Fibroblast of lung (primary cell): ENCODE measurements around the gene DLGAP4. TPM values are rescaled to one million over a fixed set of nuclear protein-coding genes. Genes with fewer than 3 reads are reported as not detected.

ENCODE experiments used
- DNase-seq, 2 donors: peaks; one replicate each; pipeline versions ENCODE4 v3.0.0 to v3.0.0-alpha.2; 2010; ENCODE audit warnings: low read depth in 2 of 2
- H2AFZ ChIP-seq: 2 replicates; pipeline ENCODE4 v1.5.1; 2012; ENCODE audit warnings: low read length, control low read depth, inconsistent platforms
- H3K27ac ChIP-seq: 2 replicates; pipeline ENCODE4 v1.5.1; 2011; ENCODE audit warnings: low read length, control low read depth; ENCODE audit not compliant: insufficient read depth
- H3K27me3 ChIP-seq: 2 replicates; pipeline ENCODE4 v1.5.1; 2011; ENCODE audit warnings: mild to moderate bottlenecking, low read length; ENCODE audit not compliant: control insufficient read depth, insufficient read depth
- H3K36me3 ChIP-seq: 2 replicates; pipeline ENCODE4 v1.5.1; 2011; ENCODE audit warnings: low read length; ENCODE audit not compliant: control insufficient read depth, insufficient read depth
- H3K4me1 ChIP-seq: 2 replicates; pipeline ENCODE4 v1.5.1; 2011; ENCODE audit warnings: low read length; ENCODE audit not compliant: control insufficient read depth, insufficient read depth; ENCODE audit errors: extremely low read depth
- H3K4me2 ChIP-seq: 2 replicates; pipeline ENCODE4 v1.5.1; 2011; ENCODE audit warnings: low read length, control low read depth; ENCODE audit not compliant: insufficient read depth; ENCODE audit errors: extremely low read depth
- H3K4me3 ChIP-seq, 4 experiments: fragments of 200-600 bp in 1 of 4; sonication (generic) in 1 of 4; replicated peaks in 1 of 4; 2 replicates each; pipeline ENCODE4 v1.5.1; 2011 to 2016; ENCODE audit warnings: low read length in 4 of 4, low read depth in 3 of 4, mild to moderate bottlenecking in 3 of 4, control low read depth in 2 of 4, inconsistent platforms in 1 of 4, mixed read lengths in 1 of 4; ENCODE audit not compliant: insufficient read depth in 1 of 4; ENCODE audit errors: control extremely low read depth in 1 of 4
- H3K79me2 ChIP-seq: 2 replicates; pipeline ENCODE4 v1.5.1; 2012; ENCODE audit warnings: mild to moderate bottlenecking, low read length, inconsistent platforms; ENCODE audit not compliant: control insufficient read depth, insufficient read depth
- H3K9ac ChIP-seq: 2 replicates; pipeline ENCODE4 v1.5.1; 2011; ENCODE audit warnings: mild to moderate bottlenecking, low read length, control low read depth; ENCODE audit not compliant: insufficient read depth
- H3K9me3 ChIP-seq: 2 replicates; pipeline ENCODE4 v1.5.1; 2012; ENCODE audit warnings: low read depth, low read length; ENCODE audit not compliant: control insufficient read depth, insufficient read depth
- H4K20me1 ChIP-seq: 2 replicates; pipeline ENCODE4 v1.5.1; 2011; ENCODE audit warnings: low read length; ENCODE audit not compliant: control insufficient read depth, insufficient read depth; ENCODE audit errors: extremely low read depth
- EZH2 ChIP-seq: IDR thresholded peaks from 2 replicates; pipeline ENCODE4 v1.5.1; 2012; ENCODE audit warnings: low read length, control low read depth, mild to moderate bottlenecking; ENCODE audit errors: missing control alignments
- polyA plus RNA-seq, 2 donors: library from polyadenylated mRNA; depleted of rRNA in 1 of 2; stranded (reverse) in 1 of 2; unstranded in 1 of 2; fragments of >200 nt; gene quantifications; 2 replicates each; pipeline ENCODE4 v1.2.1, GENCODE V29; 2011 to 2012; ENCODE audit warnings: missing spikeins in 1 of 2
- total RNA-seq: library from RNA; depleted of rRNA; stranded (reverse); fragments of >200 nt; gene quantifications from 2 replicates; pipeline ENCODE4 v1.2.1, GENCODE V29; 2014
- TF ChIP-seq, protein P1 (sequence below), 2 donors: IDR thresholded peaks in 1 of 2; conservative IDR thresholded peaks in 1 of 2; 1 replicate in 1 of 2; 2 replicates in 1 of 2; pipeline ENCODE4 v1.5.1; 2011 to 2012; ENCODE audit warnings: low read length in 2 of 2, control low read depth in 1 of 2, inconsistent platforms in 1 of 2, low read depth in 1 of 2, mild to moderate bottlenecking in 1 of 2

Gene DLGAP4
- total and polyA plus RNA-seq, 2 donors (not counting 1 experiment from before 2014, with no cell fraction given) = 25.9 to 26.9 TPM

DNA sequence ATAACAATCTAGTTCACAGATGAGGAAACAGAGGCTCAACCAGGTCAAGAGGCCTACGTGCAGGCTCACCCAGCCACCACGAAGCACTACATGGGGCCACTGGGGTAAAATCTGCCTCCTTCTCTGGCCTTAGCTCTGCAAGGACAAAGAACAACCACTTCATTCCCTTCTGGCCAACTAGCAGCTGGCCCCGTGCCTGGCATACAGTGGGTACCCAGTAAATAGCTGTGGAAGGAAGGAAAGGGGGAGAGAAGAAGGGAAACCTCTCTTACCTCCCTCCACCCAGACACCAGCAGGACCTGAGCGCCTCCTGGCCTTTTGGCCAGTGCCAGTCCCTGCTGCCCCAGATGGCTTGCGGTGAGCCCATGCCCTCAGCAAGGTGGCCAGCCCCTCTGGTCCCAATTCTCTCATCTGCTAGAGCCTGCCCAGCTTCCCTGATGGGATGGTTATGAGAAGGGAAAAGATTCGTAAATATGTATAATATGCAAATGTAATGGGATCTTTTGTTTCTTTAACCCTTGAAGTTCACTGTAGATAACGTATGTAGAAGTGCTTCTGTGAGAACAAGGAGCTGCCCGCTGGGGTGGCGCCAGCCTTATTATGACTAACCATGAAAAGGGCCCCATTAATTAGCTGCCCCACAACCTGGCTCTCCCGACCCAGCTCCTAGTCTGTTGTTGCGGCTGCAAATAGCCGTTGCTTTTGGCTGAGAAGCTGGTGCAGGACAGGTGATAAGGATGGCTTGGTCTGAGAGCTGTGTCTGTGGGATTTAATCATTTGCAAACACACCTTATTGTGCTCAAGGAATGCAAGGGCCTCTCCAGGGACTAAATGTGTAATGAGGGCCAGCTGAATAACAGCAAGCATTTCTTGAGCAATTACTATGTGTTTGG lies 62.0 kb downstream of the DLGAP4 start:
- Histone ChIP-seq H3K9me3 (no peaks in the 10 kb centered on the region), H3K4me3 (no peak overlapping the region), H2AFZ (no peak overlapping the region), H3K27me3 (peaks cover 6% of the 10 kb centered on the region), H3K4me1 (no peaks in the 10 kb centered on the region), H3K4me2 (no peak overlapping the region), H4K20me1 (no peaks in the 10 kb centered on the region), H3K9ac (no peak overlapping the region), H3K27ac (no peak overlapping the region), H3K36me3 (no peaks in the 10 kb centered on the region), H3K79me2 (no peaks in the 10 kb centered on the region)
- DNase-seq = no peak
- TF ChIP-seq, protein P1, sequence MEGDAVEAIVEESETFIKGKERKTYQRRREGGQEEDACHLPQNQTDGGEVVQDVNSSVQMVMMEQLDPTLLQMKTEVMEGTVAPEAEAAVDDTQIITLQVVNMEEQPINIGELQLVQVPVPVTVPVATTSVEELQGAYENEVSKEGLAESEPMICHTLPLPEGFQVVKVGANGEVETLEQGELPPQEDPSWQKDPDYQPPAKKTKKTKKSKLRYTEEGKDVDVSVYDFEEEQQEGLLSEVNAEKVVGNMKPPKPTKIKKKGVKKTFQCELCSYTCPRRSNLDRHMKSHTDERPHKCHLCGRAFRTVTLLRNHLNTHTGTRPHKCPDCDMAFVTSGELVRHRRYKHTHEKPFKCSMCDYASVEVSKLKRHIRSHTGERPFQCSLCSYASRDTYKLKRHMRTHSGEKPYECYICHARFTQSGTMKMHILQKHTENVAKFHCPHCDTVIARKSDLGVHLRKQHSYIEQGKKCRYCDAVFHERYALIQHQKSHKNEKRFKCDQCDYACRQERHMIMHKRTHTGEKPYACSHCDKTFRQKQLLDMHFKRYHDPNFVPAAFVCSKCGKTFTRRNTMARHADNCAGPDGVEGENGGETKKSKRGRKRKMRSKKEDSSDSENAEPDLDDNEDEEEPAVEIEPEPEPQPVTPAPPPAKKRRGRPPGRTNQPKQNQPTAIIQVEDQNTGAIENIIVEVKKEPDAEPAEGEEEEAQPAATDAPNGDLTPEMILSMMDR (conservative IDR thresholded peaks at IDR 0.05 in 1 of 2, IDR thresholded peaks at IDR 0.05 in 1 of 2; ENCODE audit: low read depth in 1 of 2, low read length in 2 of 2) = no peak
- no peak for TF ChIP-seq EZH2

- no peak for DNase-seq
- Histone ChIP-seq H3K9ac (no peak overlapping the region), H3K79me2 (no peaks in the 10 kb centered on the region), H3K4me2 (no peak overlapping the region), H3K36me3 (no peaks in the 10 kb centered on the region), H3K27me3 (peaks cover 6% of the 10 kb centered on the region), H3K4me1 (no peaks in the 10 kb centered on the region), H4K20me1 (no peaks in the 10 kb centered on the region), H3K27ac (no peak overlapping the region), H3K9me3 (no peaks in the 10 kb centered on the region), H3K4me3 (no peak overlapping the region), H2AFZ (no peak overlapping the region)
- TF ChIP-seq, protein P1 (conservative IDR thresholded peaks at IDR 0.05 in 1 of 2, IDR thresholded peaks at IDR 0.05 in 1 of 2; ENCODE audit: low read depth in 1 of 2, low read length in 2 of 2) = no peak
- TF ChIP-seq EZH2 = no peak
Observed at GRCh38 chr20:36368869-36369268, 62.7 kb downstream of the DLGAP4 start.

- Histone ChIP-seq H3K4me1 (no peaks in the 10 kb centered on the region), H3K27ac (no peak overlapping the region), H3K4me2 (no peak overlapping the region), H3K79me2 (no peaks in the 10 kb centered on the region), H3K27me3 (peaks cover 6% of the 10 kb centered on the region), H3K36me3 (no peaks in the 10 kb centered on the region), H3K9ac (no peak overlapping the region), H3K4me3 (no peak overlapping the region), H4K20me1 (no peaks in the 10 kb centered on the region), H2AFZ (no peak overlapping the region), H3K9me3 (no peaks in the 10 kb centered on the region)
- no peak for DNase-seq
- TF ChIP-seq EZH2 = no peak
- TF ChIP-seq, protein P1 (conservative IDR thresholded peaks at IDR 0.05 in 1 of 2, IDR thresholded peaks at IDR 0.05 in 1 of 2; ENCODE audit: low read depth in 1 of 2, low read length in 2 of 2) = no peak
Observed at GRCh38 chr20:36369739-36370138, 63.6 kb downstream of the DLGAP4 start.
